ENCODE results near the gene CYP4B1.

CYP4B1 gene

GRCh38 chr1:46804027-46804889 lies 5.4 kb downstream of the CYP4B1 start:
- Histone ChIP-seq H3K36me3 (replicated peaks; ENCODE audit: low read depth, low read length) (no peaks in the 10 kb centered on the region), H3K4me1 (ENCODE audit: low read length) (no peaks in the 10 kb centered on the region), H3K4me2 (ENCODE audit: low read length) (no peak overlapping the region), H3K79me2 (ENCODE audit: low read length) (no peaks in the 10 kb centered on the region), H2AFZ (ENCODE audit: low read depth, low read length) (no peak overlapping the region), H3K4me3 (ENCODE audit: low read length) (no peak overlapping the region), H3K27ac (ENCODE audit: low read length) (no peak overlapping the region), H3K9ac (ENCODE audit: low read length) (no peak overlapping the region), H3K27me3 (ENCODE audit: low read depth, low read length) (no peaks in the 10 kb centered on the region), H4K20me1 (ENCODE audit: insufficient read depth, low read length) (no peaks in the 10 kb centered on the region), H3K9me3 (ENCODE audit: insufficient read depth, low read length) (no peaks in the 10 kb centered on the region)
- TF ChIP-seq EZH2phosphoT487 (IDR thresholded peaks at IDR 0.05; ENCODE audit: low read depth), result no peak
- TF ChIP-seq CTCF (IDR thresholded peaks at IDR 0.05; ENCODE audit: low read depth, low read length), result no peak

- Histone ChIP-seq H3K36me3 (replicated peaks; ENCODE audit: low read depth, low read length) (no peaks in the 10 kb centered on the region), H3K9ac (ENCODE audit: low read length) (no peak overlapping the region), H3K27me3 (ENCODE audit: low read depth, low read length) (no peaks in the 10 kb centered on the region), H4K20me1 (ENCODE audit: insufficient read depth, low read length) (no peaks in the 10 kb centered on the region), H3K27ac (ENCODE audit: low read length) (no peak overlapping the region), H3K9me3 (ENCODE audit: insufficient read depth, low read length) (no peaks in the 10 kb centered on the region), H3K79me2 (ENCODE audit: low read length) (no peaks in the 10 kb centered on the region), H3K4me3 (ENCODE audit: low read length) (no peak overlapping the region), H3K4me2 (ENCODE audit: low read length) (no peak overlapping the region), H2AFZ (ENCODE audit: low read depth, low read length) (no peak overlapping the region), H3K4me1 (ENCODE audit: low read length) (no peaks in the 10 kb centered on the region)
- TF ChIP-seq EZH2phosphoT487 (IDR thresholded peaks at IDR 0.05; ENCODE audit: low read depth), result no peak
- TF ChIP-seq CTCF (IDR thresholded peaks at IDR 0.05; ENCODE audit: low read depth, low read length), result no peak
Observed at GRCh38 chr1:46804926-46805325, 6.1 kb downstream of the CYP4B1 start.

- no peak overlapping the region for H3K9ac ChIP-seq (ENCODE audit: low read length)
- H3K9me3 ChIP-seq (ENCODE audit: insufficient read depth, low read length), result no peaks in the 10 kb centered on the region
- H3K4me2 ChIP-seq (ENCODE audit: low read length), result no peak overlapping the region
- H3K36me3 ChIP-seq (replicated peaks; ENCODE audit: low read depth, low read length), result no peaks in the 10 kb centered on the region
- H3K27me3 ChIP-seq (ENCODE audit: low read depth, low read length), result no peaks in the 10 kb centered on the region
- no peak overlapping the region for H3K4me3 ChIP-seq (ENCODE audit: low read length)
- no peak overlapping the region for H2AFZ ChIP-seq (ENCODE audit: low read depth, low read length)
- no peaks in the 10 kb centered on the region for H4K20me1 ChIP-seq (ENCODE audit: insufficient read depth, low read length)
- no peaks in the 10 kb centered on the region for H3K4me1 ChIP-seq (ENCODE audit: low read length)
- H3K27ac ChIP-seq (ENCODE audit: low read length), result no peak overlapping the region
- H3K79me2 ChIP-seq (ENCODE audit: low read length), result no peaks in the 10 kb centered on the region
- TF ChIP-seq CTCF (IDR thresholded peaks at IDR 0.05; ENCODE audit: low read depth, low read length), result no peak
- TF ChIP-seq EZH2phosphoT487 (IDR thresholded peaks at IDR 0.05; ENCODE audit: low read depth), result no peak
Observed at GRCh38 chr1:46805755-46806154, 6.9 kb downstream of the CYP4B1 start.

- TF ChIP-seq EZH2phosphoT487 (IDR thresholded peaks at IDR 0.05; ENCODE audit: low read depth) (no peak), CTCF (IDR thresholded peaks at IDR 0.05; ENCODE audit: low read depth, low read length) (no peak)
- Histone ChIP-seq H3K36me3 (replicated peaks; ENCODE audit: low read depth, low read length) (no peaks in the 10 kb centered on the region), H3K79me2 (ENCODE audit: low read length) (no peaks in the 10 kb centered on the region), H3K9me3 (ENCODE audit: insufficient read depth, low read length) (no peaks in the 10 kb centered on the region), H3K27ac (ENCODE audit: low read length) (no peak overlapping the region), H3K4me3 (ENCODE audit: low read length) (no peak overlapping the region), H2AFZ (ENCODE audit: low read depth, low read length) (no peak overlapping the region), H3K9ac (ENCODE audit: low read length) (no peak overlapping the region), H3K4me2 (ENCODE audit: low read length) (no peak overlapping the region), H3K27me3 (ENCODE audit: low read depth, low read length) (no peaks in the 10 kb centered on the region), H3K4me1 (ENCODE audit: low read length) (no peaks in the 10 kb centered on the region), H4K20me1 (ENCODE audit: insufficient read depth, low read length) (no peaks in the 10 kb centered on the region)
Observed at GRCh38 chr1:46806196-46807020, 7.6 kb downstream of the CYP4B1 start.
